Suprapubic skin (tissue), 4 donors: ENCODE data around the gene SEC24B. TPM values are rescaled to one million over a fixed set of nuclear protein-coding genes. Genes with fewer than 3 reads are reported as not detected.

Experiments
- DNase-seq, 2 donors: peaks; one replicate each; pipeline ENCODE4 v3.0.0-alpha.2; 2019; ENCODE audit warnings: low spot score in 2 of 2
- H3K27ac ChIP-seq: fragments of 200-600 bp; sonication (generic); one replicate; pipeline ENCODE4 v1.5.1; 2019
- H3K27me3 ChIP-seq: fragments of 200-600 bp; sonication (generic); one replicate; pipeline ENCODE4 v1.5.1; 2019
- H3K36me3 ChIP-seq: fragments of 200-600 bp; sonication (generic); one replicate; pipeline ENCODE4 v1.5.1; 2019
- H3K4me1 ChIP-seq: fragments of 200-600 bp; sonication (generic); one replicate; pipeline ENCODE4 v1.5.1; 2019
- H3K4me3 ChIP-seq: fragments of 200-600 bp; sonication (generic); one replicate; pipeline ENCODE4 v1.5.1; 2019; ENCODE audit warnings: mild to moderate bottlenecking
- H3K9me3 ChIP-seq: fragments of 200-600 bp; sonication (generic); one replicate; pipeline ENCODE4 v1.5.1; 2019
- EP300 ChIP-seq: sonication (generic); formaldehyde crosslinking; IDR thresholded peaks from one replicate; pipeline ENCODE4 v1.6.1; 2017; ENCODE audit warnings: antibody characterized with exemption
- POLR2A ChIP-seq, 2 donors: fragments of 450-650 bp; IDR thresholded peaks; one replicate each; pipeline ENCODE4 v1.6.1; 2017; ENCODE audit warnings: antibody characterized with exemption in 2 of 2, mild to moderate bottlenecking in 2 of 2, moderate library complexity in 2 of 2
- POLR2AphosphoS5 ChIP-seq, 3 donors: sonication (generic); formaldehyde crosslinking; IDR thresholded peaks; one replicate each; pipeline ENCODE4 v1.6.1; 2017; ENCODE audit warnings: antibody characterized with exemption in 3 of 3
- WGBS: methylation state at CpG from one replicate; pipeline ENCODE4 v1.1.5; 2018; 5-methylcytosine and 5-hydroxymethylcytosine counted together
- total RNA-seq, 4 donors: library from RNA; depleted of rRNA; stranded (reverse); fragments of >200 nt; gene quantifications; one replicate each; pipeline ENCODE4 v1.1.0, GENCODE V29; 2016
- TF ChIP-seq, protein P1 (sequence below), 2 donors: fragments of 200-600 bp in 1 of 2; fragments of 450-650 bp in 1 of 2; sonication (generic) in 1 of 2; IDR thresholded peaks; one replicate each; pipeline ENCODE4 v1.5.1; 2016 to 2019; ENCODE audit warnings: antibody characterized with exemption in 2 of 2, mild to moderate bottlenecking in 1 of 2, moderate library complexity in 1 of 2

Gene SEC24B
- total RNA-seq, 4 donors from 2014 or later: 38.6 to 77.6 (median 46.1) TPM

DNA sequence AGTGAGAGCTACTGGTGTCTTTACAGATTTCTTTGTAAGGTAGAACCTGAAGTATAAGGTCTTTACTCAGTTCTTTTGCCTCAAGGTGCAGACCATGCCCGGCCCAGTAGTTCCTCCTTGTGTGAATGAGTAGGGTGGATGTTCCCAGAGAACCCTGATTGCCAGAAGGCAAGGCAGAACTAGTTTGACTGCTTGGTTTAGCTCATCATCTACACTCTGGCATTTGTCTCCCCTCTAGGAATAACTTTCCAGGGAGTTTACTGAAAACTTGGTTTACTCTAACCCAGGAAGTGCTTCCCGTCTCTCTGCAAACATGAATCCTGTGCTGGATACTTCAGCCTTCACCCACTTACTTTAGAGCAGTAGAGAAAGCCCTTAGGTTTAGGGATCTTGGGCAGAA is 155.5 kb downstream of the SEC24B start:
- DNase-seq: no peak
- H3K36me3 ChIP-seq: no peaks in the 10 kb centered on the region
- H3K9me3 ChIP-seq: no peaks in the 10 kb centered on the region
- WGBS: 49% methylated on average over 2 of the region's 2 CpGs
- no peaks in the 10 kb centered on the region for H3K27me3 ChIP-seq
- peaks cover 24% of the 10 kb centered on the region for H3K4me1 ChIP-seq
- no peak for TF ChIP-seq EP300
- TF ChIP-seq POLR2A (IDR thresholded peaks at IDR 0.05): no peak
- no peak for TF ChIP-seq POLR2AphosphoS5 (IDR thresholded peaks at IDR 0.05)
- TF ChIP-seq, protein P1, sequence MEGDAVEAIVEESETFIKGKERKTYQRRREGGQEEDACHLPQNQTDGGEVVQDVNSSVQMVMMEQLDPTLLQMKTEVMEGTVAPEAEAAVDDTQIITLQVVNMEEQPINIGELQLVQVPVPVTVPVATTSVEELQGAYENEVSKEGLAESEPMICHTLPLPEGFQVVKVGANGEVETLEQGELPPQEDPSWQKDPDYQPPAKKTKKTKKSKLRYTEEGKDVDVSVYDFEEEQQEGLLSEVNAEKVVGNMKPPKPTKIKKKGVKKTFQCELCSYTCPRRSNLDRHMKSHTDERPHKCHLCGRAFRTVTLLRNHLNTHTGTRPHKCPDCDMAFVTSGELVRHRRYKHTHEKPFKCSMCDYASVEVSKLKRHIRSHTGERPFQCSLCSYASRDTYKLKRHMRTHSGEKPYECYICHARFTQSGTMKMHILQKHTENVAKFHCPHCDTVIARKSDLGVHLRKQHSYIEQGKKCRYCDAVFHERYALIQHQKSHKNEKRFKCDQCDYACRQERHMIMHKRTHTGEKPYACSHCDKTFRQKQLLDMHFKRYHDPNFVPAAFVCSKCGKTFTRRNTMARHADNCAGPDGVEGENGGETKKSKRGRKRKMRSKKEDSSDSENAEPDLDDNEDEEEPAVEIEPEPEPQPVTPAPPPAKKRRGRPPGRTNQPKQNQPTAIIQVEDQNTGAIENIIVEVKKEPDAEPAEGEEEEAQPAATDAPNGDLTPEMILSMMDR (IDR thresholded peaks at IDR 0.05): no peak
- H3K27ac ChIP-seq: no peak overlapping the region
- no peak overlapping the region for H3K4me3 ChIP-seq

DNA sequence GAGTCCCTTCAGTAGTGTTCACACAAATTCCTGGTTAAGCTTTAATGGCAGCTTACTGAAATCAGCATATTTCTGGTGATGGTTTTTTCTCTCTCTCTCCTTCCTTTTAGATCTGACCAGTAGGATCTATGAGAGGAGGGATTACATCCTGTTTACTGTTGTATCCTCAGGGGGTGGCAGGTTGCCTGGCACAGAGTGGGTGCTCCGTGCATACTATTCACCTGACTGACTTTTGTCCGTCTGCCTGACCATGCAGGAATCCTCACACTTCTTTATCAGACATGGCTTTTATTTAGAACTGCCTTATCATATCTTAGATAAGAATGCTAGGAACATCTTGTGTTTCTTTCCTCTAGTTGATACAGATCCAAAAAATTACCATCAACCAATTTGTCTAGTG is 156.0 kb downstream of the SEC24B start:
- Histone ChIP-seq H3K27ac (no peak overlapping the region), H3K27me3 (no peaks in the 10 kb centered on the region), H3K9me3 (no peaks in the 10 kb centered on the region), H3K4me1 (peaks cover 24% of the 10 kb centered on the region), H3K36me3 (no peaks in the 10 kb centered on the region), H3K4me3 (no peak overlapping the region)
- 55% methylated on average over 2 of the region's 2 CpGs for whole genome bisulfite sequencing
- DNase-seq: no peak
- no peak for TF ChIP-seq POLR2AphosphoS5 (IDR thresholded peaks at IDR 0.05)
- no peak for TF ChIP-seq EP300
- no peak for TF ChIP-seq POLR2A (IDR thresholded peaks at IDR 0.05)
- TF ChIP-seq, protein P1 (IDR thresholded peaks at IDR 0.05): no peak

Other genes starting within 250 kb of the SEC24B start
- 1 to 10 TPM in 2 of 4 donors, under 1 TPM in 2; 0.30 to 1.4 (median 1.0) TPM for gene COL25A1, start 131.2 kb upstream of the SEC24B start, total RNA-seq
- gene MCUB, start 126.4 kb downstream of the SEC24B start, total RNA-seq: 10 to 100 TPM; 30.4 to 68.4 (median 44.6) TPM